Nephron (organoid): ENCODE data around the gene FBXO48.

Experiments used
- H3K27ac Mint-ChIP-seq, 3 experiments: 2 replicates each; pipeline ENCODE4 v1.8.0; 2020; ENCODE audit warnings: mixed read lengths in 3 of 3, mild to moderate bottlenecking in 2 of 3, moderate library complexity in 1 of 3
- H3K27me3 Mint-ChIP-seq: 2 replicates; pipeline ENCODE4 v1.8.0; 2021; ENCODE audit warnings: low read depth, mild to moderate bottlenecking, moderate library complexity, mixed read lengths
- H3K36me3 Mint-ChIP-seq: 2 replicates; pipeline ENCODE4 v1.8.0; 2020; ENCODE audit warnings: low read depth, mixed read lengths
- H3K4me1 Mint-ChIP-seq: 2 replicates; pipeline ENCODE4 v1.8.0; 2020; ENCODE audit warnings: mixed read lengths
- H3K4me3 Mint-ChIP-seq, 3 experiments: 2 replicates each; pipeline ENCODE4 v1.8.0; 2020; ENCODE audit warnings: mild to moderate bottlenecking in 3 of 3, mixed read lengths in 3 of 3, moderate library complexity in 2 of 3
- H3K9me3 Mint-ChIP-seq: 2 replicates; pipeline ENCODE4 v1.8.0; 2020; ENCODE audit warnings: mixed read lengths
- TF ChIP-seq, protein P1 (sequence below), 3 experiments: fragments of 200-600 bp; sonication (generic); IDR thresholded peaks; one replicate each; pipeline ENCODE4 v1.5.0; 2021; ENCODE audit warnings: antibody characterized with exemption in 3 of 3; ENCODE audit not compliant: unreplicated experiment in 3 of 3

FBXO48 gene

DNA sequence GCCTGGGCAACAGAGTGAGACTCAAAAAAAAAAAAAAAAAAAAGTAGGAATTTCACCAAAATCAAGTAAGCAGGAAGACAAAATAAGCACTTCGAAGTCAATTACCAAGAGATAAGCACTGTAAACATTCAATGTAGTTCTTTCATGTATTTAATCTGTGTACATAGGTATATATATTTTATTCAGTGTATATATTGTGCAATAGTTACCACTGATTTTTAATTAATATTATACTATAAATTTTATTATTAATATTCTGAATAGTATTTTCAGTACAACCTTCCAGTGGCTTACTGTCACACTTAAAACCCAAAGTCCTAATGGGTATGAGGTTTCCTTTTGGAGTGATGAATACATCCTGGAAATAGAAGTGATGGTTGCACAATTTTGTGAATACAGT lies 9.4 kb upstream of the FBXO48 start:
- H3K27ac Mint-ChIP-seq = no peak overlapping the region
- no peaks in the 10 kb centered on the region for H3K9me3 Mint-ChIP-seq
- no peaks in the 10 kb centered on the region for H3K36me3 Mint-ChIP-seq
- no peaks in the 10 kb centered on the region for H3K27me3 Mint-ChIP-seq
- H3K4me1 Mint-ChIP-seq = no peaks in the 10 kb centered on the region
- TF ChIP-seq, protein P1, sequence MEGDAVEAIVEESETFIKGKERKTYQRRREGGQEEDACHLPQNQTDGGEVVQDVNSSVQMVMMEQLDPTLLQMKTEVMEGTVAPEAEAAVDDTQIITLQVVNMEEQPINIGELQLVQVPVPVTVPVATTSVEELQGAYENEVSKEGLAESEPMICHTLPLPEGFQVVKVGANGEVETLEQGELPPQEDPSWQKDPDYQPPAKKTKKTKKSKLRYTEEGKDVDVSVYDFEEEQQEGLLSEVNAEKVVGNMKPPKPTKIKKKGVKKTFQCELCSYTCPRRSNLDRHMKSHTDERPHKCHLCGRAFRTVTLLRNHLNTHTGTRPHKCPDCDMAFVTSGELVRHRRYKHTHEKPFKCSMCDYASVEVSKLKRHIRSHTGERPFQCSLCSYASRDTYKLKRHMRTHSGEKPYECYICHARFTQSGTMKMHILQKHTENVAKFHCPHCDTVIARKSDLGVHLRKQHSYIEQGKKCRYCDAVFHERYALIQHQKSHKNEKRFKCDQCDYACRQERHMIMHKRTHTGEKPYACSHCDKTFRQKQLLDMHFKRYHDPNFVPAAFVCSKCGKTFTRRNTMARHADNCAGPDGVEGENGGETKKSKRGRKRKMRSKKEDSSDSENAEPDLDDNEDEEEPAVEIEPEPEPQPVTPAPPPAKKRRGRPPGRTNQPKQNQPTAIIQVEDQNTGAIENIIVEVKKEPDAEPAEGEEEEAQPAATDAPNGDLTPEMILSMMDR (IDR thresholded peaks at IDR 0.05; ENCODE audit: unreplicated experiment in 3 of 3) = no peak
- H3K4me3 Mint-ChIP-seq = no peak overlapping the region

DNA sequence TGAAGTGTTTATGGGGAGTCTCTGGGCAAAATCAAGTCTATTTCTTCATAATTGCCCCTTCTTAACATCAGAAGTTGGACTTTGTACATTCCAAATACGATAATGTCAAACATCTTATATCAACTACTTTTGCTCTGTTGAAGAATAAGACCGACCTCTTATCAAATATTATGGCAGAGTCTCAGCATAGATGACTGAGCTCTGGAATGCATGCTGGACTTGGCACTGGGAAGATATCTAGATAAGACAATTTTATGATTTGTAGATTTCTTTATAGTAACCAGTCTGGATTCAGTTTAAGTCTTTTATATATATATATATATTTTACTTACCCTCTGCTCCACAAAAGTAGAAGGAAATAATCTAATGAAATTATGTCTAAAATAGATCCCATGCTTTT lies 8.5 kb upstream of the FBXO48 start:
- TF ChIP-seq, protein P1 (IDR thresholded peaks at IDR 0.05; ENCODE audit: unreplicated experiment in 3 of 3) = no peak
- no peaks in the 10 kb centered on the region for H3K4me1 Mint-ChIP-seq
- H3K27me3 Mint-ChIP-seq = no peaks in the 10 kb centered on the region

DNA sequence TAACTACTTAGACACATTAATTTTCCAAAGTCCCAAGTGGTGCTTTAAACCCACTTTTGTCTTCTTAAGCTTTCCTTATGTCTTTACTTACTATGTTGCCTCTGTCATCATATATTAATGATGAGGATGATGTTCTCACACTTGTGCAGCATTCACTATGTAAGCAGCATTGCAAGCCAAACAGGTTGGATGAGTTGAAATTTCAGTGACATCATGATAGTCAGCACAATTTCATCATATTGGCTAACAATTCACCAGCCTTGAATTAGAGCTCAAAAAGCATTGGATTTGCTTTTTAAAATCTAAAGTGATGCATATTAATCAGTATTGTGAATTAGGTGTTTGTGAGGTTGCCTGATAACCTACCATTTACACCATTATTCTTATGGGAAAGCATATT lies 8.0 kb upstream of the FBXO48 start:
- TF ChIP-seq, protein P1 (IDR thresholded peaks at IDR 0.05; ENCODE audit: unreplicated experiment in 3 of 3) = no peak
- no peaks in the 10 kb centered on the region for H3K4me1 Mint-ChIP-seq
- no peak overlapping the region for H3K4me3 Mint-ChIP-seq
- no peaks in the 10 kb centered on the region for H3K27me3 Mint-ChIP-seq
- no peak overlapping the region for H3K27ac Mint-ChIP-seq
- no peaks in the 10 kb centered on the region for H3K36me3 Mint-ChIP-seq
- H3K9me3 Mint-ChIP-seq = no peaks in the 10 kb centered on the region

More for the DNA sequence above, 8.5 kb upstream of the FBXO48 start:
- Mint-ChIP-seq H3K9me3 (no peaks in the 10 kb centered on the region), H3K27ac (no peak overlapping the region), H3K36me3 (no peaks in the 10 kb centered on the region), H3K4me3 (no peak overlapping the region)

DNA sequence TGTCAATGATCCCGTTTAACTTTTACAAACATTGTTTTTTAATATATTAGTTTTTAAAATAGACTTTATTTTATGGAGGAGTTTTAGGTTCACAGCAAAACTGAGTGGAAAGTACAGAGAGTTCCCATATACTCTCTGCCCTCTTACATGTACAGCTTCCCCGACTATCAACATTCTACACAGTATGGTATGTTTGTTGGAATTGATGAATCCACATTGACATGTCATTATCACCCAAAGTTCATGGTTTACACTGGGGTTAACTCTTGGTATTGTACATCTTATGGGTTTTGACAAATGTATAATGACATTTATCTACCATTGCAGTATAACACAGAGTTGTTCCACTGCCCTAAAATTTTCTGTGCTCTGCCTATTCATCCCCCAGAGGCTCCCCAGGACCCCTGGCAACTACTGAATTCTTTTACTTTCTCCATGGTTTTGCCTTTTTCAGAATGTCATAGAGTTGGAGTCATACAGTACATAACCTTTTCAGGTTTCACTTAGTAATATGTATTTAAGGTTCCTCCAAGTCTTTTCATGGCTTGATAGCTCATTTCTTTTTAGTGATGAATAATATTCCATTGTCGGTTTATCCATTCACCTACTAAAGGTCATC lies 5.8 kb upstream of the FBXO48 start:
- Mint-ChIP-seq H3K9me3 (no peaks in the 10 kb centered on the region), H3K36me3 (no peaks in the 10 kb centered on the region), H3K27me3 (no peaks in the 10 kb centered on the region), H3K4me3 (no peak overlapping the region), H3K27ac (no peak overlapping the region), H3K4me1 (no peaks in the 10 kb centered on the region)
- TF ChIP-seq, protein P1 (IDR thresholded peaks at IDR 0.05; ENCODE audit: unreplicated experiment in 3 of 3) = no peak

DNA sequence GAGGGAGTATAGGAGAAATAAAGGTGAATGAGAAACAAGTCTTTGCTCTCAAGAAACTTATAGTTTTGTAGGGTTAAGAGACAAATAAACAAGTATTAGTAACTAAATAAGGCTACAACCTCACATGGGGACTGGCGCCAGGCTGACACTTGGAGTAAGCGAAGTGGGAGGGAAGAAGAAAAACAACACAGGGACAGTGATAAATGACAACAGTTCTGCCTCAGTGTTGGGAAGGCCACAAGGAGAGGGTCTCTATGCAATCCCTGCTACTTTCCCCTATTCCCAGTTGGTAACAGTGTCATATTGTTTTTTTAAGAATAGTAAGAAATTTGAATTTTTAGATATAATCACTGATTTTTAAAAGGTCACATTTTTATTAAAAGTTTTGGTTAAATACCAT lies 4.3 kb upstream of the FBXO48 start:
- Mint-ChIP-seq H3K4me1 (peaks cover 5% of the 10 kb centered on the region), H3K4me3 (no peak overlapping the region), H3K27me3 (no peaks in the 10 kb centered on the region), H3K27ac (no peak overlapping the region), H3K36me3 (no peaks in the 10 kb centered on the region), H3K9me3 (no peaks in the 10 kb centered on the region)
- TF ChIP-seq, protein P1 (IDR thresholded peaks at IDR 0.05; ENCODE audit: unreplicated experiment in 3 of 3) = no peak

DNA sequence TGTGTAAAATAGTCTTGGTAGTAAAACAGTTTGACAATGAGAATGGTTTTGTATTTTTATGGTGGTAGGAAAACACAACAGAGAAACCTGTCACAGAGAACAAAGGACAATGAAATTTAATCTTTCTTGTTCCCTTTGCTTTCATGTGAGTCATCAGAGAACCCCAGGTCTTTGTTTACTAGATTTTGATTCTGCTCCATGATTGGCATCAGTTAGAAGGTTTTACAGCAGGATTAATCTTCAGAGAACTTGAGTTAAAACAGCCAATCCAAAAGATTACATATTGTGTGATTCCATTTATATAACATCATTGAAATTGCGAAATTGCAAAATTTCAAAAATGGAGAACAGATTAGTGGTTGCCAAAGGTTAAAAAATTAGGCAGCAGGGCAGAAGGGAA lies 2.8 kb upstream of the FBXO48 start:
- Mint-ChIP-seq H3K27ac (no peak overlapping the region), H3K27me3 (no peaks in the 10 kb centered on the region), H3K9me3 (no peaks in the 10 kb centered on the region), H3K4me1 (peaks cover 12% of the 10 kb centered on the region), H3K36me3 (no peaks in the 10 kb centered on the region), H3K4me3 (no peak overlapping the region)
- TF ChIP-seq, protein P1 (IDR thresholded peaks at IDR 0.05; ENCODE audit: unreplicated experiment in 3 of 3) = no peak
